Measurements from ENCODE around the gene BARX1.
"Not testable (repeated sequence)": the region's sequence is repeated elsewhere in the genome, so short reads cannot be mapped to it uniquely, and the experiment has no call there.

Gene BARX1

DNA sequence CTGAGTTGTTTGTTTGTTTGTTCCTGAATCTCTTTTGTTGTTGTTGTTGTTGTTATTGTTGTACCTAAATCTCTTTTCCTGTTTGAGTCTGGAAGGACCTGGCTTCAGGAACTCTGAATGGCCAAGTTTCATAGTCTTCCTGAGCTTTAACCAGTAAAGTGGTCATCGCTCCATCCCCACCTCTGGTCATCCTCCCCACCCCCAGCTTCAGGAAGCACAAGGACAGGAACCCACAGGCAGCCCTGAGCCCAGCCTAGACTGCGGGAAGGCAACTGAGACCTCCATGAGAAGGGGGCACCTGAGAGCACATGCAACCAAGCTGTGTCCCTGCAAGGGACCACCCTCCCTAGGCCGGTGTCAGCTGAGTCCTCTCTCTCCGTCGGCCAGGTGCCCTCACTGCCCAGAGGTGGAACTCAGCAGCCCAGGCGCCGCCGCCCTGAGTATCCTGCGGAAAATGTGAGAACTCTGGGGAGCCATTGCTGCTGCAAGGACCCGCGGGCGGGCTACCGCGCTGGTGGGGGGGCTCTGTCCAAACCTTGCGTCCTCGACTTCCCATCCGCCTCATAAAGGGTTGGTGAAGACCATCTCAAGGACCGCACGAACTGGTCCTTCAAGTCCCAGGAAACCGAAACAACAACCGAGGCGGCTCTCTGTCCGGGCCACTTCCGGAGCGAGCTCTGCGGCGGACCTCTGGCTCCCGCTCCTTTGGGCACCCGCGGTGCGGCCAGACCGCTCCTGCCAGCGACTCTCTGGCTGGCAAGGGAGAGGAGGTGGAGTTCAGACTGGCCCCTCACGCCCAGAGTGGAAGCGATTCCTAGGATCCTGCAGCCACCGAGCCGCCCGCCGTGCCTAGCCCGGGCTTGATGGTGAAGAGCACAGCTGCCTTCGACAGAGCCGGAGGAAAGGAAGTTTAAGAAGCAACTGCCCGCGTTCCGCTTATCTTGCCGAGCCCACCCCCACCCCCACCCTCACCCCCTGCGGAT lies 4.2 kb downstream of the BARX1 start:
- no peak for DNase-seq

GRCh38 chr9:93949694-93950449 lies 5.3 kb downstream of the BARX1 start:
- no peak for DNase-seq

DNA sequence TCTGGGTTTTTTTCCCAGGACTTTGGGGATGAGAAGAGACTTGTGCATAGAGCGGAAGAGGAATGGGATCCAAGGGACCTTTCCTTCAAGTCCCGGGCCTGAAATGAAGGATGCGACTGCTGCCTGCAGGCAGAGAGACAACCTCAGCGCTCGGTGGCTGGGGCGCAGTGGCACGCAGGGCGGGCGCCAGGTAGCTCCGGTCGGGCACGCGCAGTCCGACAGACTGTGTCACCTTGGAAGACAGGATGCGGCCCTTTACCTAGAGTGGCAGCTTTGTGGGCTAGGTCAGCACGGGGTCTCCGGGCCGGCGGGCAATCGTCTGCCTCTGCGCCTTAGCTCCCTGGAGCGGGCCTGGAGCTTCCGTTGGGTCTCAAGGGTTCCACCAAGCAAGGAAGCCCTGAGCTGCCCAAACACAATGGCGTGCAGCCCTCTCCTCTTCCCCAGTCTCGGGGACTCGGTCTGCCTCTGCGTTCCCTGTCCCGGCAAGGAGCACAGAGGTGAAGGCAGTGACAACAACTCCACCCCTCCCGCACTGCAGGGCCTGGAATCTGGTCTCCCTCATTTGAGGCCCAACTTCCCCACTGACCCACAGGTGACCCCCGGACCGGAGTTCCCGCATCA lies 6.0 kb downstream of the BARX1 start:
- no peak for DNase-seq

- no peak for DNase-seq
Observed at GRCh38 chr9:93948441-93949072, 6.6 kb downstream of the BARX1 start.

GRCh38 chr9:93947409-93948070 lies 7.6 kb downstream of the BARX1 start:
- no peak for DNase-seq

DNA sequence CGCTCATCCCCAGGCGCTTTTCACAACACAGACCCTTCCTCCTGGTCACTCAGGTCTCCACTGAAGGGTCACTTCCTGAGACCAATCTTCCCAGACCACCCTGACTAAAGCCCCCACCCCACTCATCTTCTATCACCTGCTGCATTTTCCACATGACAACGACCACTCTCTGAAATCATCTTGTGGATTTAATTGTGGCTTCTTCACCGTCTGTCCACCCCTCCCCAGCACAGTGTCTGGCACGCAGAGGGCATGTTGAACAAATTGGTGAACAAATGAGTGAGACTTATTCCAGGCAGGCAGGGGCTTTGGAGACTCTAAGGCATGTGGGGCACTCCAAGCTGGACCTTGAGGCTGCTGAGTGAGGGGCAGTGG lies 8.8 kb downstream of the BARX1 start:
- no peak for DNase-seq

GRCh38 chr9:93945400-93946337 lies 9.5 kb downstream of the BARX1 start:
- DNase-seq, result no peak

DNA sequence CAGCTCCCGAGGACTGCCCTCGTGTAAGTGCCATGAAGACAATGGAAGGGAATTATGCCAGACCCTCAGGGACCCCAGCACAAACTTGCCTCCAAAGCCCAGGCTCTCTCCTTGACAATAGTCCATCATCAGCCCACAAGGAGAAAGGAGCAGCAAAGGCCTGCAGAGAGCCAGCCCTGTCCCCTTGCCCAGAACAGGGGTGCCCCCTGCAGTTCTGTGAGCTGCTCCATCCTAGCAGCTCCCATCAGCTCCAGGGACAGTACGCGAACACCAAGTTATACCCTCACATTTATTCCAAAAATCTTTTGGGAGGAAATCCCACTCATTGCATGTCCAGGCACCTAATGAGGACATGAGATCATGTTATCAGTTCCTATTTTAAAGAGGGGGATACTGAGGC lies 11.1 kb downstream of the BARX1 start:
- DNase-seq, result no peak

DNA sequence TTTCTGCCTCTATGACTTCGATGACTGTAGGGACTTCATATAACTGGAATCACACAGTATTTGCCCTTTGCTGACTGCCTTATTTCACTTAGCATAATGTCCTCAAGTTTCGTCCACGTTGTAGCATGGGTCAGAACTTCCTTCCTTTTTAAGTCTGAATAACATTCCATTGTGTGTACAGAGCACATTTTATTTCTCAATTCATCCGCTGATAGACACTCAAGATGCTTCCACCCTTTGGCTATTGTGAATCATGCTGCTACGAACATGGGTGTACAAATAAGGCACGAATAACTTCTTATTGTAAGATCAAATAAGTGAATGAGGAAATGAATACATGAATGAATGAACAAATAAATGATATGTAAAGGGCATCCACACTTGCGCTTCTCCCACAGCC lies 13.0 kb downstream of the BARX1 start:
- no peak for DNase-seq

GRCh38 chr9:93941493-93941892 lies 13.7 kb downstream of the BARX1 start:
- no peak for DNase-seq

DNA sequence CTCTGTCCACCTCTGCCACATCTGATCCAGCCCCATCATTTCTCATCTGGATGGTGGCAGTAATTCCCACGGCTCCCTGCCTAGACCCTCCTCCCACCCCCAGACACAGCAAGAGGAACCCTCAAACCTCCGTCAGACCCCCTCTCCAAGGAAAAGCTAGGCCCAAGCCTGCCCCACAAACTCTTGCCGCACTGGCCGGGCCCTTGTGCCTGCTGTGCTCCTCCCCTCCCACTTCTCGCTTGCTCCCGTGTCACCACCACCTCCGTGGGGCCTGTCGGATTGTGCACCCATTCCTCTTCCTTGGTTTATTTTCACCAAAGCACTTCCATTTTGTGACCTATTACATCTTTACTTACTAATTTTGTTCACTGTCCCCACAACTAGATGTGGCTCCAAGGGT lies 14.2 kb downstream of the BARX1 start:
- no peak for DNase-seq

GRCh38 chr9:93939589-93939988 lies 15.6 kb downstream of the BARX1 start:
- DNase-seq, result not testable (repeated sequence)

- no peak for DNase-seq
Observed at GRCh38 chr9:93937193-93937592, 18.0 kb downstream of the BARX1 start.

- DNase-seq, result no peak
Observed at GRCh38 chr9:93931905-93932304, 23.2 kb downstream of the BARX1 start.

GRCh38 chr9:93930070-93930469 lies 25.1 kb downstream of the BARX1 start:
- DNase-seq, result no peak

DNA sequence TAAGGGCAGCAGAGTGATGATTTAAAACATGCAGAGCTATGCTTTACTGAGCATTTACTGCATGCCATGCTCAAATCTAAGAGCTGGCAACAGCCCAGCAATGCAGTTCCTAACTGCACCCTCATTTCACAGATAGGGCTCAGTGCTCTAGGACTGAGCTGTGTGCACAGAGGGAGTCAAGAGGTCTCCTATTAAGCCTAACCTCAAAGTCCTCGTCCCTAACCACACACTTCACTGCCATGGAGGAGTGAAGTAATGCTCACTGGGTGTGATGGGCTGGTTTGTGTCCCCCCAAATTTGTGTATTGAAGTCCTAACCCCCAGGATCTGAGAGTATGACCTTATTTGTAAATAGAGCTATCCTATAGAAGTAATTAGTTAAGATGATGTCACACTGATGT lies 25.9 kb downstream of the BARX1 start:
- DNase-seq, result no peak

GRCh38 chr9:93922535-93922934 lies 32.6 kb downstream of the BARX1 start:
- DNase-seq, result no peak

DNA sequence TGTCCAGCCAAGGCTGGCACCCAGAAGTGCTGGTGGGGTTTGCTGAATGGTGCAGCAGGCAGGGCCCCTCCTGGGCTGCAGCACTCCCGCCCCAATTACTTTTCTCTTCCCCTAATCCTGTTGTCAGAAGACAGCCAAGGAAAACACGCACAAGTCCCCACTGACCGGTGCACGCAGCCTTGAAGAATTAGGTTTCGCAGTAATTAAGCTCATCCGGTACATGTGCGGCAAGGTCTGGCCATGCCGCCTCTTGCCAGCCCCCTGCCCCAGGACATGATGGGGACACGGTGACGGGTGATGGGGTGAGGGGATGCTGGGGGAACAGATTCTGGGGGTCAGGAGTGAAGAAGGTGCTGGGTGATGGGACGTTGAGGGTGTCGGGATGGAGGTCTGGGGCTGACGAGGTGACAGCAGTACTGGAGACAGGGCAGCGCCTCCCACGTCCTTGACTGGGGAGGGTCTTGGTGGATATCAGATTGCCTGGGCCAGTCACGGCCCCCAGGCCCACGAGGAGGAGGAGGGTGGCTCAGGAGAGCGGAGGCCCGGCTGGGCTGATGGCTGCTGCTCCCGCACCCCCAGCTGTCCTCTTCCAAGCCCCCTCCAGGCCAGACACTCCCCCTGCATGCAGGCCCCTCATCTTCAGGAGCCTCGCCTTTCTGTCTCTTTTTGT lies 34.9 kb downstream of the BARX1 start:
- no peak for DNase-seq

DNA sequence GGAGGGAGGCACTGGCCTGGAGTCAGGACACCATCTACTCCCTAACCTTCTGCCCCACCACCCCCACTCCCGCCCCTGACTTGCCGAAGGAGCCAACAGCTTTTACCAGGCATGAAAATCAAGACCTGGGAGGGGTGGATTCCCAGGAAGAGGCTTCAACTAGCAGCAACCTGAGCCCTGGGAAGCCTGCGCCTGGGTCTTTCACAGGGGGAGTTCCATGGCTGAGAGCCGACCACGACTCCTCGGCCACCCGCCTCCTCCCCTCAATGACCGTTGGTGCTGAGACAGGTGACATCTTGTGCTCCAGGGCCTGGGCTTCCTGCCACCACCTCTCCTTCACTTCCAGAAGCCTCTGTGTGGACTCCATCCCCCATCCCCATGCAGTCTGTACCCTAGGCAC lies 37.1 kb downstream of the BARX1 start:
- no peak for DNase-seq

DNA sequence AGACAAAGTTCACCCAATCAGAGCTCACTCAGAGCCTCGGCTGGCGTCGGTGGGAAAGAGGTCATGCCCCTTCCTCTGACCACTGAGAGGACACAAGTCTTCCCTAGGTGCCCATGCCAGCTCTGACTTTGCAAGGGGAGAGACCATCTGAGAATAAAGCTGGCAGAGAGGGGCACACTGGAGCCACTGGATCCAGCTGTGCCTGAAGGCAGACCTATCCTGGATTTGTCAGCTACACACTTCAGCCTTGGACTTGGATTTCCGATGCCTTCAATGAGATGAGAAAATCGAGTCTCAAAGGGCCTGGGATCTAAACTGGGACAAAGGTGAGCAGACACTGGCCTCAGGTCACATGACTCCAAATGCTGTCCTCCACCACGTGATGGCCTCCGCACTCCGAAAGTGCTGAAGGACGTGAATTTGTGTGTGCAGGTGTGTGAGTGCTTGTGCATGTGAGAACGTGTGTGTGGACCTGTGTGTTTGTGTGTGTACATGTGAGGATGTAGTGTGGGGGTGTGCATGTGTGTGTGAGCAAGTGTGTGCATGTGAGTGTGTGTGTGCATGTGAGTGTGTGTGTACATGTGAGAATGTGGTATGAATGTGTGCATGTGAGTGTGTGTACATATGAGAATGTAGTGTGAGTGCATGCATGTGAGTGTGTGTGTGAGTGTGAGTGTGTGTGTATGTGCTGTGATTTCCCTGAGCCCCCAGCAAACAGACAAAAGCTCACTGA lies 37.9 kb downstream of the BARX1 start:
- no peak for DNase-seq
